HL-60 (cell line): ENCODE results near the gene PTPRD.

ENCODE experiments used
- GABPA ChIP-seq: IDR thresholded peaks from 2 replicates; pipeline ENCODE4 v1.6.1; 2012; ENCODE audit warnings: low read depth
- POLR2AphosphoS5 ChIP-seq: IDR thresholded peaks from 2 replicates; pipeline ENCODE4 v1.6.1; 2012; ENCODE audit warnings: low read depth
- TF ChIP-seq, protein P1 (sequence below): IDR thresholded peaks from one replicate; pipeline ENCODE4 v1.5.1; 2011; ENCODE audit warnings: low read length, control low read depth, inconsistent platforms; ENCODE audit not compliant: insufficient read depth
- TF ChIP-seq, protein P2 (sequence below): IDR thresholded peaks from 2 replicates; pipeline ENCODE4 v1.6.1; 2012; ENCODE audit warnings: low read depth; ENCODE audit not compliant: insufficient replicate concordance

GRCh38 chr9:9919174-9919775 lies 693.5 kb downstream of the PTPRD start:
- TF ChIP-seq, protein P1, sequence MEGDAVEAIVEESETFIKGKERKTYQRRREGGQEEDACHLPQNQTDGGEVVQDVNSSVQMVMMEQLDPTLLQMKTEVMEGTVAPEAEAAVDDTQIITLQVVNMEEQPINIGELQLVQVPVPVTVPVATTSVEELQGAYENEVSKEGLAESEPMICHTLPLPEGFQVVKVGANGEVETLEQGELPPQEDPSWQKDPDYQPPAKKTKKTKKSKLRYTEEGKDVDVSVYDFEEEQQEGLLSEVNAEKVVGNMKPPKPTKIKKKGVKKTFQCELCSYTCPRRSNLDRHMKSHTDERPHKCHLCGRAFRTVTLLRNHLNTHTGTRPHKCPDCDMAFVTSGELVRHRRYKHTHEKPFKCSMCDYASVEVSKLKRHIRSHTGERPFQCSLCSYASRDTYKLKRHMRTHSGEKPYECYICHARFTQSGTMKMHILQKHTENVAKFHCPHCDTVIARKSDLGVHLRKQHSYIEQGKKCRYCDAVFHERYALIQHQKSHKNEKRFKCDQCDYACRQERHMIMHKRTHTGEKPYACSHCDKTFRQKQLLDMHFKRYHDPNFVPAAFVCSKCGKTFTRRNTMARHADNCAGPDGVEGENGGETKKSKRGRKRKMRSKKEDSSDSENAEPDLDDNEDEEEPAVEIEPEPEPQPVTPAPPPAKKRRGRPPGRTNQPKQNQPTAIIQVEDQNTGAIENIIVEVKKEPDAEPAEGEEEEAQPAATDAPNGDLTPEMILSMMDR = no peak
- TF ChIP-seq POLR2AphosphoS5 (no peak), GABPA (no peak)
- TF ChIP-seq, protein P2, sequence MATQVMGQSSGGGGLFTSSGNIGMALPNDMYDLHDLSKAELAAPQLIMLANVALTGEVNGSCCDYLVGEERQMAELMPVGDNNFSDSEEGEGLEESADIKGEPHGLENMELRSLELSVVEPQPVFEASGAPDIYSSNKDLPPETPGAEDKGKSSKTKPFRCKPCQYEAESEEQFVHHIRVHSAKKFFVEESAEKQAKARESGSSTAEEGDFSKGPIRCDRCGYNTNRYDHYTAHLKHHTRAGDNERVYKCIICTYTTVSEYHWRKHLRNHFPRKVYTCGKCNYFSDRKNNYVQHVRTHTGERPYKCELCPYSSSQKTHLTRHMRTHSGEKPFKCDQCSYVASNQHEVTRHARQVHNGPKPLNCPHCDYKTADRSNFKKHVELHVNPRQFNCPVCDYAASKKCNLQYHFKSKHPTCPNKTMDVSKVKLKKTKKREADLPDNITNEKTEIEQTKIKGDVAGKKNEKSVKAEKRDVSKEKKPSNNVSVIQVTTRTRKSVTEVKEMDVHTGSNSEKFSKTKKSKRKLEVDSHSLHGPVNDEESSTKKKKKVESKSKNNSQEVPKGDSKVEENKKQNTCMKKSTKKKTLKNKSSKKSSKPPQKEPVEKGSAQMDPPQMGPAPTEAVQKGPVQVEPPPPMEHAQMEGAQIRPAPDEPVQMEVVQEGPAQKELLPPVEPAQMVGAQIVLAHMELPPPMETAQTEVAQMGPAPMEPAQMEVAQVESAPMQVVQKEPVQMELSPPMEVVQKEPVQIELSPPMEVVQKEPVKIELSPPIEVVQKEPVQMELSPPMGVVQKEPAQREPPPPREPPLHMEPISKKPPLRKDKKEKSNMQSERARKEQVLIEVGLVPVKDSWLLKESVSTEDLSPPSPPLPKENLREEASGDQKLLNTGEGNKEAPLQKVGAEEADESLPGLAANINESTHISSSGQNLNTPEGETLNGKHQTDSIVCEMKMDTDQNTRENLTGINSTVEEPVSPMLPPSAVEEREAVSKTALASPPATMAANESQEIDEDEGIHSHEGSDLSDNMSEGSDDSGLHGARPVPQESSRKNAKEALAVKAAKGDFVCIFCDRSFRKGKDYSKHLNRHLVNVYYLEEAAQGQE = no peak
